ENCODE data around the gene SLC4A1AP. TPM values are rescaled to one million over a fixed set of nuclear protein-coding genes. Genes with fewer than 3 reads are reported as not detected.

SLC4A1AP gene
- total and polyA plus RNA-seq, 10 of the 15 experiments (the other 5 are each of a cell fraction or from before 2014, with no cell fraction given) = 6.5 to 30.1 (median 21.5) TPM

DNA sequence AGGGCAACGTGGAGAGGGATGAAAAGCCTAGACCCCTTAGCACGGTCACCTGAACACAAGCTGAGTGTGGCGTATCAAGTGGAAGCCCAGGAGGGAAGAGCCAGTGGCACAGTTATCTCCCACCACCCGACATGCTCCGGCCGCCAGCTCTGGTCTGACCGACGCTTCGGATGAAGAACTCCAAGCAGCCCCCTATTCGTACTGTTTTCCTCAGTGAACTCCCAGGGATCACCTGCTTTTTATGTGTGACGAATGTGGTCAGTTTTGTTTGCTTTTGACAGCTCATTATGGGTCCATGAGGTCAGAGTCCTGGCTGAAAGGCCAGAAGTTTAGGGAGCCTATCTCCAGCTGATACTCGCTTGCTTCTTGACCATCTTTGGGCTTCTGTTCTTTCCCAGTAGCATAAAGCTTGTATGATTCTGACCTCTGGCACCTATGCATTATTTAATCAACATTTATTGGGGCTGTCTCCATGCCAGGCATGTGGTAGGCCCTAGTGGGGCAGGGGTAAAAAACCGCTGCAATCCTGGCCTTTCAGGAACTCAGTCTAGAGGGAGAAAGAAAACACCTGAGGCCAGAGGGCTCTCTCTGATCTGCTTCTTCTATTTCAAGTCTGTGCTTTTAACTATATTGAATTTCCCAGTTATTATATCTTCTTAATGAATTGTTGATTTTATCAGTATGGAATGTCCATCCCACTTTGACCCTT lies 74.8 kb downstream of the SLC4A1AP start:
- no peak for ATAC-seq
- H3K27me3 ChIP-seq (replicated peaks in 1 of 2; ENCODE audit: control insufficient read depth in 2 of 2, insufficient read depth in 2 of 2, low read length in 1 of 2) = peaks cover 2 to 11% of the 10 kb centered on the region in 2 experiments
- no peaks in the 10 kb centered on the region for H4K20me1 ChIP-seq (ENCODE audit: control insufficient read depth, insufficient read depth)
- no peak overlapping the region for H2AFZ ChIP-seq (ENCODE audit: control insufficient read depth, low read depth, low read length)
- no TSS peak for BruUV-seq (replicated peaks)
- no peak overlapping the region for H3K27ac ChIP-seq (ENCODE audit: control insufficient read depth, insufficient read depth)
- H3K9ac ChIP-seq (ENCODE audit: control insufficient read depth, insufficient read depth, low read length) = no peak overlapping the region
- WGBS (ENCODE audit: insufficient coverage, insufficient replicate concordance, low lambda C conversion rate, missing lambda C conversion rate) = 48% methylated on average over 13 of the region's 13 CpGs
- SMC1A ChIA-PET (ENCODE audit: uncharacterized antibody, unreplicated experiment) = no interaction called here
- in situ Hi-C loops (cut with MboI) (no loop called here), intact Hi-C loops (cut with micrococcal nuclease; ENCODE audit: unreplicated experiment) (no loop called here)
- POLR2A ChIA-PET = no interaction called here
- TF ChIP-seq RBBP5 (conservative IDR thresholded peaks at IDR 0.05) (no peak), POLR2AphosphoS5 (IDR thresholded peaks at IDR 0.05; ENCODE audit: low read length) (no peak), STAT3 (IDR thresholded peaks at IDR 0.05; ENCODE audit: low read depth, low read length) (no peak), MXI1 (IDR thresholded peaks at IDR 0.05; ENCODE audit: low read depth, low read length) (no peak), BRCA1 (IDR thresholded peaks at IDR 0.05; ENCODE audit: low read depth, low read length) (no peak), DPF2 (IDR thresholded peaks at IDR 0.05) (no peak), CBFB (IDR thresholded peaks at IDR 0.05; ENCODE audit: low read depth) (no peak), CBX5 (IDR thresholded peaks at IDR 0.05; ENCODE audit: low read depth) (no peak), KDM1A (IDR thresholded peaks at IDR 0.05; ENCODE audit: borderline replicate concordance) (no peak), YBX1 (IDR thresholded peaks at IDR 0.05) (no peak), HDAC6 (IDR thresholded peaks at IDR 0.05; ENCODE audit: unreplicated experiment) (no peak), NR2C2 (IDR thresholded peaks at IDR 0.05; ENCODE audit: borderline replicate concordance, control insufficient read depth, insufficient read length, low read depth) (no peak)
- TF ChIP-seq, protein P1, sequence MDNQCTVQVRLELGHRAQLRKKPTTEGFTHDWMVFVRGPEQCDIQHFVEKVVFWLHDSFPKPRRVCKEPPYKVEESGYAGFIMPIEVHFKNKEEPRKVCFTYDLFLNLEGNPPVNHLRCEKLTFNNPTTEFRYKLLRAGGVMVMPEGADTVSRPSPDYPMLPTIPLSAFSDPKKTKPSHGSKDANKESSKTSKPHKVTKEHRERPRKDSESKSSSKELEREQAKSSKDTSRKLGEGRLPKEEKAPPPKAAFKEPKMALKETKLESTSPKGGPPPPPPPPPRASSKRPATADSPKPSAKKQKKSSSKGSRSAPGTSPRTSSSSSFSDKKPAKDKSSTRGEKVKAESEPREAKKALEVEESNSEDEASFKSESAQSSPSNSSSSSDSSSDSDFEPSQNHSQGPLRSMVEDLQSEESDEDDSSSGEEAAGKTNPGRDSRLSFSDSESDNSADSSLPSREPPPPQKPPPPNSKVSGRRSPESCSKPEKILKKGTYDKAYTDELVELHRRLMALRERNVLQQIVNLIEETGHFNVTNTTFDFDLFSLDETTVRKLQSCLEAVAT (IDR thresholded peaks at IDR 0.05) = no peak
- TF ChIP-seq, protein P2, sequence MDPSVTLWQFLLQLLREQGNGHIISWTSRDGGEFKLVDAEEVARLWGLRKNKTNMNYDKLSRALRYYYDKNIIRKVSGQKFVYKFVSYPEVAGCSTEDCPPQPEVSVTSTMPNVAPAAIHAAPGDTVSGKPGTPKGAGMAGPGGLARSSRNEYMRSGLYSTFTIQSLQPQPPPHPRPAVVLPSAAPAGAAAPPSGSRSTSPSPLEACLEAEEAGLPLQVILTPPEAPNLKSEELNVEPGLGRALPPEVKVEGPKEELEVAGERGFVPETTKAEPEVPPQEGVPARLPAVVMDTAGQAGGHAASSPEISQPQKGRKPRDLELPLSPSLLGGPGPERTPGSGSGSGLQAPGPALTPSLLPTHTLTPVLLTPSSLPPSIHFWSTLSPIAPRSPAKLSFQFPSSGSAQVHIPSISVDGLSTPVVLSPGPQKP (IDR thresholded peaks at IDR 0.05; ENCODE audit: low read depth, low read length) = no peak
- H3K4me2 ChIP-seq (ENCODE audit: control insufficient read depth, insufficient read depth) = no peak overlapping the region
- H3K79me2 ChIP-seq (ENCODE audit: control insufficient read depth, insufficient read depth, low read length) = no peaks in the 10 kb centered on the region
- FAIRE-seq = no peak
- CTCF ChIA-PET = interaction anchor here (2.4 kb wide), 1 partner anchor 15 kb away, joined by 7 read pairs; no protein-coding TSS in a partner anchor
- no peaks in the 10 kb centered on the region; the same call in 2 of the 3 replicates for H3K9me3 ChIP-seq (replicated peaks; ENCODE audit: control insufficient read depth, insufficient read depth, low read length)
- DNase-seq (ENCODE audit: low read depth, low spot score) = no peak
- no peaks in the 10 kb centered on the region for H3K36me3 ChIP-seq (ENCODE audit: control insufficient read depth in 2 of 2, insufficient read depth in 2 of 2, low read length in 1 of 2)
- RAD21 ChIA-PET (ENCODE audit: unreplicated experiment) = no interaction called here
- H3K4me3 ChIP-seq = no peak overlapping the region
- H3K4me1 ChIP-seq (ENCODE audit: control insufficient read depth, insufficient read depth, low read length) = no peaks in the 10 kb centered on the region
